ENCODE data around the gene ADGRL3.

The ADGRL3 gene

GRCh38 chr4:61245069-61245714 is 45.1 kb downstream of the ADGRL3 start:
- TF ChIP-seq PATZ1 (CRISPR knock-in tag; IDR thresholded peaks at IDR 0.05; ENCODE audit: borderline replicate concordance) (no peak), ZNF8 (CRISPR knock-in tag; IDR thresholded peaks at IDR 0.05) (no peak), OSR1 (CRISPR knock-in tag; IDR thresholded peaks at IDR 0.05) (no peak), ZC3H10 (CRISPR knock-in tag; IDR thresholded peaks at IDR 0.05) (no peak), GLIS3 (CRISPR knock-in tag; IDR thresholded peaks at IDR 0.05) (no peak), SNAI2 (CRISPR knock-in tag; IDR thresholded peaks at IDR 0.05) (no peak), TCF4 (CRISPR knock-in tag; IDR thresholded peaks at IDR 0.05; ENCODE audit: borderline replicate concordance) (no peak), ZFP3 (CRISPR knock-in tag; IDR thresholded peaks at IDR 0.05) (no peak), CSDC2 (CRISPR knock-in tag; IDR thresholded peaks at IDR 0.05) (no peak), POU6F1 (CRISPR knock-in tag; IDR thresholded peaks at IDR 0.05; ENCODE audit: borderline replicate concordance, low read depth) (no peak), PPARA (CRISPR knock-in tag; IDR thresholded peaks at IDR 0.05; ENCODE audit: borderline replicate concordance) (no peak), ZNF70 (CRISPR knock-in tag; IDR thresholded peaks at IDR 0.05) (no peak), BACH2 (CRISPR knock-in tag; IDR thresholded peaks at IDR 0.05; ENCODE audit: borderline replicate concordance) (no peak), ISL1 (CRISPR knock-in tag; IDR thresholded peaks at IDR 0.05) (no peak), RARB (CRISPR knock-in tag; IDR thresholded peaks at IDR 0.05) (no peak), ESRRG (CRISPR knock-in tag; IDR thresholded peaks at IDR 0.05) (no peak), CREB5 (CRISPR knock-in tag; IDR thresholded peaks at IDR 0.05; ENCODE audit: low read depth) (no peak)
- no peak for ATAC-seq

GRCh38 chr4:61246034-61246433 is 45.9 kb downstream of the ADGRL3 start:
- TF ChIP-seq CSRNP3 (CRISPR knock-in tag; IDR thresholded peaks at IDR 0.05), result no peak
- no peak for TF ChIP-seq ZNF565 (CRISPR knock-in tag; conservative IDR thresholded peaks at IDR 0.05; ENCODE audit: low read depth)
- no peak for TF ChIP-seq TCF4 (CRISPR knock-in tag; IDR thresholded peaks at IDR 0.05; ENCODE audit: borderline replicate concordance)
- TF ChIP-seq ZNF8 (CRISPR knock-in tag; IDR thresholded peaks at IDR 0.05), result no peak
- TF ChIP-seq ARNTL (CRISPR knock-in tag; IDR thresholded peaks at IDR 0.05; ENCODE audit: borderline replicate concordance, low read depth), result no peak
- ATAC-seq, result no peak

GRCh38 chr4:61248705-61249104 is 48.6 kb downstream of the ADGRL3 start:
- ATAC-seq, result no peak

More at GRCh38 chr4:61248705-61249104, 48.6 kb downstream of the ADGRL3 start:
- TF ChIP-seq RARB (CRISPR knock-in tag; IDR thresholded peaks at IDR 0.05) (no peak), CSRNP3 (CRISPR knock-in tag; IDR thresholded peaks at IDR 0.05) (no peak), GLIS3 (CRISPR knock-in tag; IDR thresholded peaks at IDR 0.05) (no peak), OSR1 (CRISPR knock-in tag; IDR thresholded peaks at IDR 0.05) (no peak), ARNTL (CRISPR knock-in tag; IDR thresholded peaks at IDR 0.05; ENCODE audit: borderline replicate concordance, low read depth) (no peak), ZNF565 (CRISPR knock-in tag; conservative IDR thresholded peaks at IDR 0.05; ENCODE audit: low read depth) (no peak), PPARA (CRISPR knock-in tag; IDR thresholded peaks at IDR 0.05; ENCODE audit: borderline replicate concordance) (no peak), ESRRG (CRISPR knock-in tag; IDR thresholded peaks at IDR 0.05) (no peak), ZFP30 (CRISPR knock-in tag; IDR thresholded peaks at IDR 0.05) (no peak), ISL1 (CRISPR knock-in tag; IDR thresholded peaks at IDR 0.05) (no peak), TSHZ2 (CRISPR knock-in tag; IDR thresholded peaks at IDR 0.05) (no peak), ZNF8 (CRISPR knock-in tag; IDR thresholded peaks at IDR 0.05) (no peak), TCF4 (CRISPR knock-in tag; IDR thresholded peaks at IDR 0.05; ENCODE audit: borderline replicate concordance) (no peak), ZC3H10 (CRISPR knock-in tag; IDR thresholded peaks at IDR 0.05) (no peak), CSDC2 (CRISPR knock-in tag; IDR thresholded peaks at IDR 0.05) (no peak)
